H9 (cell line): ENCODE measurements around the gene FAM217A. TPM values are rescaled to one million over a fixed set of nuclear protein-coding genes. Genes with fewer than 3 reads are reported as not detected.

Experiments
- DNase-seq: peaks from one replicate; pipeline ENCODE4 v3.0.0-alpha.2; 2017
- H2AFZ ChIP-seq: one replicate; pipeline ENCODE4 v1.6.1; 2013; ENCODE audit warnings: mild to moderate bottlenecking, low read length, control low read depth, moderate library complexity
- H2AK5ac ChIP-seq: 2 replicates; pipeline ENCODE4 v1.6.1; 2013; ENCODE audit warnings: low read length, control low read depth, mixed read lengths; ENCODE audit not compliant: insufficient read length
- H2BK120ac ChIP-seq: one replicate; pipeline ENCODE4 v1.6.1; 2013; ENCODE audit warnings: low read depth, mild to moderate bottlenecking, low read length, control low read depth, inconsistent platforms; ENCODE audit not compliant: poor library complexity, severe bottlenecking
- H2BK12ac ChIP-seq: 2 replicates; pipeline ENCODE4 v1.6.1; 2013; ENCODE audit warnings: low read length, control low read depth, mixed read lengths, low read depth; ENCODE audit not compliant: insufficient read length
- H2BK15ac ChIP-seq: 2 replicates; pipeline ENCODE4 v1.6.1; 2013; ENCODE audit warnings: low read depth, low read length, control low read depth
- H2BK20ac ChIP-seq: one replicate; pipeline ENCODE4 v1.6.1; 2013; ENCODE audit warnings: low read depth, mild to moderate bottlenecking, low read length, control low read depth, inconsistent platforms; ENCODE audit not compliant: poor library complexity, severe bottlenecking
- H2BK5ac ChIP-seq: 2 replicates; pipeline ENCODE4 v1.6.1; 2013; ENCODE audit warnings: low read length, control low read depth, mixed read lengths; ENCODE audit not compliant: insufficient read length
- H3K14ac ChIP-seq: 2 replicates; pipeline ENCODE4 v1.6.1; 2013; ENCODE audit warnings: low read length, control low read depth; ENCODE audit not compliant: insufficient read depth
- H3K18ac ChIP-seq: 2 replicates; pipeline ENCODE4 v1.6.1; 2013; ENCODE audit warnings: low read depth, mild to moderate bottlenecking, mixed read lengths, low read length, control low read depth; ENCODE audit not compliant: insufficient read length
- H3K23ac ChIP-seq: 2 replicates; pipeline ENCODE4 v1.6.1; 2013; ENCODE audit warnings: low read length, control low read depth, mixed read lengths, low read depth; ENCODE audit not compliant: insufficient read length
- H3K23me2 ChIP-seq: 2 replicates; pipeline ENCODE4 v1.6.1; 2013; ENCODE audit warnings: low read depth, mild to moderate bottlenecking, mixed read lengths, low read length, control low read depth; ENCODE audit not compliant: insufficient read length, poor library complexity, severe bottlenecking
- H3K27ac ChIP-seq: 2 replicates; pipeline ENCODE4 v1.5.1; 2013; ENCODE audit warnings: low read length, control low read depth, mixed read lengths, low read depth; ENCODE audit not compliant: insufficient read length
- H3K27me3 ChIP-seq: 2 replicates; pipeline ENCODE4 v1.6.1; 2013; ENCODE audit warnings: low read length, control low read depth, inconsistent platforms; ENCODE audit not compliant: insufficient read depth
- H3K4ac ChIP-seq: 2 replicates; pipeline ENCODE4 v1.6.1; 2013; ENCODE audit warnings: low read depth, mild to moderate bottlenecking, control low read depth, inconsistent platforms, low read length, moderate library complexity
- H3K4me1 ChIP-seq: 2 replicates; pipeline ENCODE4 v1.6.1; 2013; ENCODE audit warnings: low read length, control low read depth, inconsistent platforms; ENCODE audit not compliant: insufficient read depth
- H3K4me2 ChIP-seq: 2 replicates; pipeline ENCODE4 v1.6.1; 2013; ENCODE audit warnings: low read length, control low read depth, mixed read lengths; ENCODE audit not compliant: insufficient read length, insufficient read depth
- H3K56ac ChIP-seq: 2 replicates; pipeline ENCODE4 v1.6.1; 2013; ENCODE audit warnings: low read depth, mild to moderate bottlenecking, mixed read lengths, low read length, control low read depth; ENCODE audit not compliant: insufficient read length
- H3K79me1 ChIP-seq: 2 replicates; pipeline ENCODE4 v1.6.1; 2013; ENCODE audit warnings: low read depth, mild to moderate bottlenecking, moderate library complexity, low read length, control low read depth, inconsistent platforms; ENCODE audit not compliant: insufficient read depth, poor library complexity, severe bottlenecking
- H3K79me2 ChIP-seq: 2 replicates; pipeline ENCODE4 v1.6.1; 2013; ENCODE audit warnings: low read length, control low read depth, inconsistent platforms; ENCODE audit not compliant: insufficient read depth
- H3K9ac ChIP-seq: 2 replicates; pipeline ENCODE4 v1.6.1; 2013; ENCODE audit warnings: low read length, control low read depth, mixed read lengths; ENCODE audit not compliant: insufficient read length; ENCODE audit errors: extremely low read depth
- H3K9me3 ChIP-seq: one replicate; pipeline ENCODE4 v1.6.1; 2013; ENCODE audit warnings: low read depth, low read length, inconsistent platforms; ENCODE audit not compliant: control insufficient read depth
- H3T11ph ChIP-seq: one replicate; pipeline ENCODE4 v1.6.1; 2013; ENCODE audit warnings: mild to moderate bottlenecking, low read length, control low read depth, inconsistent platforms
- H4K20me1 ChIP-seq: one replicate; pipeline ENCODE4 v1.6.1; 2013; ENCODE audit not compliant: control insufficient read depth, insufficient read length, insufficient read depth
- H4K5ac ChIP-seq: 2 replicates; pipeline ENCODE4 v1.6.1; 2013; ENCODE audit warnings: low read depth, mild to moderate bottlenecking, mixed read lengths, low read length, control low read depth; ENCODE audit not compliant: insufficient read length
- H4K8ac ChIP-seq: replicated peaks from 2 replicates; pipeline ENCODE4 v1.6.1; 2013; ENCODE audit warnings: low read length, control low read depth, mixed read lengths, low read depth; ENCODE audit not compliant: insufficient read length
- H4K91ac ChIP-seq: 2 replicates; pipeline ENCODE4 v1.6.1; 2013; ENCODE audit warnings: low read depth, mild to moderate bottlenecking, moderate library complexity, mixed read lengths, low read length, control low read depth; ENCODE audit not compliant: insufficient read length
- H3K27ac Mint-ChIP-seq, 3 experiments: 2 replicates in 2 of 3; 3 replicates in 1 of 3; pipeline ENCODE4 v1.8.0; 2020 to 2021; ENCODE audit warnings: mixed read lengths in 3 of 3, mild to moderate bottlenecking in 1 of 3, moderate library complexity in 1 of 3
- H3K27me3 Mint-ChIP-seq: 2 replicates; pipeline ENCODE4 v1.8.0; 2021; ENCODE audit warnings: low read depth, mild to moderate bottlenecking, moderate library complexity, mixed read lengths
- H3K36me3 Mint-ChIP-seq, 3 experiments: 2 replicates in 2 of 3; 3 replicates in 1 of 3; pipeline ENCODE4 v1.8.0; 2020 to 2021; ENCODE audit warnings: low read depth in 3 of 3, mixed read lengths in 3 of 3; ENCODE audit not compliant: insufficient read depth in 1 of 3
- H3K4me1 Mint-ChIP-seq, 2 experiments: 2 replicates each; pipeline ENCODE4 v1.8.0; 2020; ENCODE audit warnings: mixed read lengths in 2 of 2
- H3K4me3 Mint-ChIP-seq, 2 experiments: 2 replicates in 1 of 2; 3 replicates in 1 of 2; pipeline ENCODE4 v1.8.0; 2020 to 2021; ENCODE audit warnings: mild to moderate bottlenecking in 2 of 2, mixed read lengths in 2 of 2, moderate library complexity in 1 of 2
- H3K9me3 Mint-ChIP-seq, 2 experiments: 2 replicates in 1 of 2; 3 replicates in 1 of 2; pipeline ENCODE4 v1.8.0; 2020; ENCODE audit warnings: mild to moderate bottlenecking in 2 of 2, mixed read lengths in 2 of 2, moderate library complexity in 1 of 2
- CTCF ChIP-seq: fragments of 200-600 bp; sonication (generic); conservative IDR thresholded peaks from 3 replicates; pipeline ENCODE4 v1.8.0; 2021; ENCODE audit warnings: antibody characterized with exemption, mild to moderate bottlenecking
- WGBS: extraction: QIAGEN DNeasy Blood & Tissue Kit; methylation state at CpG from one replicate; pipeline ENCODE4 v1.1.7; 2013; ENCODE audit warnings: missing lambda C conversion rate, low lambda C conversion rate, mixed read lengths; ENCODE audit not compliant: insufficient read length; ENCODE audit errors: extremely low coverage; 5-methylcytosine and 5-hydroxymethylcytosine counted together
- total RNA-seq: library from RNA; stranded (reverse); gene quantifications from 2 replicates; pipeline ENCODE4 v1.2.1, GENCODE V29; 2021

The FAM217A gene
- total RNA-seq, 1 experiment from 2014 or later = not detected

GRCh38 chr6:4115741-4116140 lies 36.8 kb upstream of the FAM217A start:
- Histone ChIP-seq H4K5ac (no peak overlapping the region), H3K27me3 (no peaks in the 10 kb centered on the region), H2BK5ac (no peak overlapping the region), H4K91ac (no peak overlapping the region), H2BK120ac (no peak overlapping the region), H3K9me3 (no peaks in the 10 kb centered on the region), H3K4me2 (no peak overlapping the region), H2BK15ac (no peak overlapping the region), H3K14ac (no peak overlapping the region), H3K23ac (no peak overlapping the region), H3K27ac (no peak overlapping the region), H3K4ac (no peak overlapping the region), H2BK20ac (no peak overlapping the region), H3K56ac (no peak overlapping the region), H2AK5ac (no peak overlapping the region), H3K79me2 (no peaks in the 10 kb centered on the region), H2AFZ (no peak overlapping the region), H3K23me2 (no peaks in the 10 kb centered on the region), H3K9ac (no peak overlapping the region), H2BK12ac (no peak overlapping the region), H4K8ac (no peak overlapping the region), H3K4me1 (no peaks in the 10 kb centered on the region), H4K20me1 (no peaks in the 10 kb centered on the region), H3K18ac (no peak overlapping the region), H3K79me1 (no peaks in the 10 kb centered on the region), H3T11ph (no peak overlapping the region)
- H3K4me3 Mint-ChIP-seq = no peak overlapping the region
- DNase-seq = no peak
- no CpG with 5 or more reads among the region's 4 CpGs for WGBS
- H3K27ac Mint-ChIP-seq = no peak overlapping the region
- H3K36me3 Mint-ChIP-seq = peaks cover 23 to 43% (median 33%) of the 10 kb centered on the region in 3 experiments; a peak in 6 of 7 replicates
- no peaks in the 10 kb centered on the region for H3K27me3 Mint-ChIP-seq
- no peak for TF ChIP-seq CTCF
- no peaks in the 10 kb centered on the region for H3K4me1 Mint-ChIP-seq
- peaks cover 8% of the 10 kb centered on the region in 2 experiments; a peak in 3 of 5 replicates for H3K9me3 Mint-ChIP-seq
